Ishikawa (cell line): ENCODE data around the gene NKD1.

ENCODE experiments used
- CEBPB ChIP-seq: IDR thresholded peaks from 2 replicates; pipeline ENCODE4 v1.6.1; 2012
- CREB1 ChIP-seq: IDR thresholded peaks from 2 replicates; pipeline ENCODE4 v1.6.1; 2012; ENCODE audit warnings: low read depth
- EGR1 ChIP-seq: IDR thresholded peaks from 2 replicates; pipeline ENCODE4 v1.6.1; 2012
- EP300 ChIP-seq: IDR thresholded peaks from 2 replicates; pipeline ENCODE4 v1.6.1; 2012; ENCODE audit warnings: borderline replicate concordance
- FOXM1 ChIP-seq: IDR thresholded peaks from 2 replicates; pipeline ENCODE4 v1.6.1; 2012; ENCODE audit warnings: low read depth, borderline replicate concordance
- MAX ChIP-seq: IDR thresholded peaks from 2 replicates; pipeline ENCODE4 v1.6.1; 2012
- NFIC ChIP-seq: IDR thresholded peaks from 2 replicates; pipeline ENCODE4 v1.6.1; 2012
- RAD21 ChIP-seq: IDR thresholded peaks from 2 replicates; pipeline ENCODE4 v1.6.1; 2012; ENCODE audit warnings: low read depth
- REST ChIP-seq: IDR thresholded peaks from 2 replicates; pipeline ENCODE4 v1.6.1; 2012; ENCODE audit warnings: low read depth, mild to moderate bottlenecking
- TAF1 ChIP-seq: IDR thresholded peaks from 2 replicates; pipeline ENCODE4 v1.6.1; 2012; ENCODE audit warnings: low read depth, mild to moderate bottlenecking
- TCF12 ChIP-seq: IDR thresholded peaks from 2 replicates; pipeline ENCODE4 v1.6.1; 2012; ENCODE audit warnings: low read depth
- TEAD4 ChIP-seq: IDR thresholded peaks from 2 replicates; pipeline ENCODE4 v1.6.1; 2012
- USF1 ChIP-seq: IDR thresholded peaks from 2 replicates; pipeline ENCODE4 v1.6.1; 2012
- YY1 ChIP-seq: IDR thresholded peaks from 2 replicates; pipeline ENCODE4 v1.6.1; 2012; ENCODE audit warnings: low read depth
- ZBTB7A ChIP-seq: IDR thresholded peaks from 2 replicates; pipeline ENCODE4 v1.6.1; 2012; ENCODE audit warnings: low read depth

The NKD1 gene

GRCh38 chr16:50542703-50543102, 5.5 kb upstream of the NKD1 start:
- TF ChIP-seq EP300 (no peak), TAF1 (no peak), TEAD4 (no peak), CEBPB (no peak), FOXM1 (no peak), ZBTB7A (no peak), EGR1 (no peak), CREB1 (no peak), RAD21 (no peak), NFIC (no peak), TCF12 (no peak), REST (no peak), MAX (no peak), YY1 (no peak), USF1 (no peak)

- TF ChIP-seq CEBPB, result no peak
- no peak for TF ChIP-seq CREB1
- no peak for TF ChIP-seq FOXM1
- no peak for TF ChIP-seq RAD21
- TF ChIP-seq TCF12, result no peak
- no peak for TF ChIP-seq MAX
These were observed 2.1 kb upstream of the NKD1 start for GRCh38 chr16:50546125-50546524.

GRCh38 chr16:50547340-50548124, 664 bp upstream of the NKD1 start:
- TF ChIP-seq CEBPB (no peak), FOXM1 (no peak), YY1 (no peak), MAX (no peak), TCF12 (no peak), ZBTB7A (no peak), REST (no peak), NFIC (no peak), TAF1 (no peak)

- no peak for TF ChIP-seq EP300
- no peak for TF ChIP-seq TCF12
- TF ChIP-seq RAD21, result no peak
- TF ChIP-seq NFIC, result no peak
- TF ChIP-seq CREB1, result no peak
- no peak for TF ChIP-seq EGR1
- no peak for TF ChIP-seq FOXM1
- no peak for TF ChIP-seq YY1
These were observed 839 bp downstream of the NKD1 start for GRCh38 chr16:50548909-50549560.

GRCh38 chr16:50549561-50549915, 1.3 kb downstream of the NKD1 start:
- no peak for TF ChIP-seq FOXM1
- TF ChIP-seq NFIC, result no peak
- TF ChIP-seq YY1, result no peak
- TF ChIP-seq RAD21, result no peak
- no peak for TF ChIP-seq USF1
- TF ChIP-seq TEAD4, result no peak

GRCh38 chr16:50550035-50550434, 1.8 kb downstream of the NKD1 start:
- no peak for TF ChIP-seq ZBTB7A
- TF ChIP-seq MAX, result no peak
- no peak for TF ChIP-seq CREB1
- no peak for TF ChIP-seq TAF1
- no peak for TF ChIP-seq FOXM1
- no peak for TF ChIP-seq RAD21
- TF ChIP-seq TEAD4, result no peak
- no peak for TF ChIP-seq REST
- no peak for TF ChIP-seq YY1
- no peak for TF ChIP-seq USF1
- TF ChIP-seq NFIC, result no peak
